HFFc6 (cell line): ENCODE results near the gene NELFCD. TPM values are rescaled to one million over a fixed set of nuclear protein-coding genes. Genes with fewer than 3 reads are reported as not detected.

Experiments used
- DNase-seq: peaks from one replicate; pipeline ENCODE4 v3.0.0-alpha.2; 2018
- H3K27ac Mint-ChIP-seq: 2 replicates; pipeline ENCODE4 v1.8.0; 2020; ENCODE audit warnings: mild to moderate bottlenecking, mixed read lengths
- H3K27me3 Mint-ChIP-seq: 2 replicates; pipeline ENCODE4 v1.8.0; 2021; ENCODE audit warnings: mild to moderate bottlenecking, moderate library complexity, mixed read lengths; ENCODE audit not compliant: insufficient read depth
- H3K36me3 Mint-ChIP-seq: 2 replicates; pipeline ENCODE4 v1.8.0; 2021; ENCODE audit warnings: low read depth, mixed read lengths
- H3K4me1 Mint-ChIP-seq: 2 replicates; pipeline ENCODE4 v1.8.0; 2020; ENCODE audit warnings: low read depth, mixed read lengths
- H3K4me3 Mint-ChIP-seq: 2 replicates; pipeline ENCODE4 v1.8.0; 2020; ENCODE audit warnings: mild to moderate bottlenecking, moderate library complexity, mixed read lengths
- H3K9me3 Mint-ChIP-seq: 2 replicates; pipeline ENCODE4 v1.8.0; 2020; ENCODE audit warnings: mild to moderate bottlenecking, mixed read lengths
- CTCF ChIP-seq: fragments of 200-600 bp; sonication (generic); IDR thresholded peaks from 2 replicates; pipeline ENCODE4 v1.5.0; 2021; ENCODE audit warnings: antibody characterized with exemption, mild to moderate bottlenecking
- total RNA-seq, 6 experiments: library from RNA; stranded (reverse); fragmentation: NEBNext Ultra II Directional; extraction: Animal tissue kit (Norgen Biotek cat#: 25700); gene quantifications; 2 replicates in 1 of 6; 3 replicates in 5 of 6; pipeline ENCODE4 v1.2.3, GENCODE V29; 2021

The NELFCD gene
- total RNA-seq, 6 experiments from 2014 or later = 52.3 to 64.0 (median 62.1) TPM

- Mint-ChIP-seq H3K9me3 (peaks cover 15% of the 10 kb centered on the region; the same call in 1 of the 2 replicates), H3K4me3 (no peak overlapping the region), H3K27ac (no peak overlapping the region), H3K27me3 (peaks cover 29% of the 10 kb centered on the region), H3K36me3 (peaks cover 7% of the 10 kb centered on the region; the same call in 1 of the 2 replicates), H3K4me1 (no peaks in the 10 kb centered on the region)
- no peak for DNase-seq
- no peak for TF ChIP-seq CTCF
Observed at GRCh38 chr20:58967652-58968429, 13.2 kb upstream of the NELFCD start.

- Mint-ChIP-seq H3K4me3 (no peak overlapping the region), H3K36me3 (peaks cover 7% of the 10 kb centered on the region; the same call in 1 of the 2 replicates), H3K4me1 (no peaks in the 10 kb centered on the region), H3K27ac (no peak overlapping the region), H3K27me3 (peaks cover 30% of the 10 kb centered on the region), H3K9me3 (peaks cover 15% of the 10 kb centered on the region; the same call in 1 of the 2 replicates)
- no peak for DNase-seq
- TF ChIP-seq CTCF = no peak
Observed at GRCh38 chr20:58969439-58969838, 11.6 kb upstream of the NELFCD start.

- no peak for TF ChIP-seq CTCF
- DNase-seq = no peak
- peaks cover 9% of the 10 kb centered on the region; the same call in 1 of the 2 replicates for H3K36me3 Mint-ChIP-seq
- H3K9me3 Mint-ChIP-seq = peaks cover 18% of the 10 kb centered on the region
- H3K4me1 Mint-ChIP-seq = no peaks in the 10 kb centered on the region
- H3K4me3 Mint-ChIP-seq = no peak overlapping the region
- H3K27me3 Mint-ChIP-seq = peaks cover 30% of the 10 kb centered on the region
- no peak overlapping the region for H3K27ac Mint-ChIP-seq
Observed at GRCh38 chr20:58970146-58970545, 10.9 kb upstream of the NELFCD start.

- Mint-ChIP-seq H3K4me3 (no peak overlapping the region), H3K27me3 (peaks cover 28% of the 10 kb centered on the region), H3K4me1 (no peaks in the 10 kb centered on the region), H3K9me3 (peaks cover 25% of the 10 kb centered on the region), H3K27ac (no peak overlapping the region), H3K36me3 (peaks cover 15% of the 10 kb centered on the region; the same call in 1 of the 2 replicates)
- DNase-seq = no peak
- TF ChIP-seq CTCF = no peak
Observed at GRCh38 chr20:58971429-58971828, 9.6 kb upstream of the NELFCD start.

- Mint-ChIP-seq H3K9me3 (peaks cover 25% of the 10 kb centered on the region), H3K27ac (no peak overlapping the region), H3K36me3 (peaks cover 15% of the 10 kb centered on the region; the same call in 1 of the 2 replicates), H3K4me1 (no peaks in the 10 kb centered on the region), H3K4me3 (no peak overlapping the region), H3K27me3 (peaks cover 22% of the 10 kb centered on the region)
- DNase-seq = no peak
- no peak for TF ChIP-seq CTCF
Observed at GRCh38 chr20:58973179-58973578, 7.9 kb upstream of the NELFCD start.
